K562 treated with DMSO at 1 percent for 4 hours (cell line): ENCODE measurements around the gene MAFF. TPM values are rescaled to one million over a fixed set of nuclear protein-coding genes. Genes with fewer than 3 reads are reported as not detected.

Experiments used
- total RNA-seq: library from RNA; unstranded; fragments of 300-600 nt; gene quantifications from 2 replicates; pipeline ENCODE4 v1.2.3, GENCODE V29; 2022; ENCODE audit not compliant: insufficient read depth

MAFF gene
- total RNA-seq, result 9.9 and 11.5 TPM in 2 replicates

DNA sequence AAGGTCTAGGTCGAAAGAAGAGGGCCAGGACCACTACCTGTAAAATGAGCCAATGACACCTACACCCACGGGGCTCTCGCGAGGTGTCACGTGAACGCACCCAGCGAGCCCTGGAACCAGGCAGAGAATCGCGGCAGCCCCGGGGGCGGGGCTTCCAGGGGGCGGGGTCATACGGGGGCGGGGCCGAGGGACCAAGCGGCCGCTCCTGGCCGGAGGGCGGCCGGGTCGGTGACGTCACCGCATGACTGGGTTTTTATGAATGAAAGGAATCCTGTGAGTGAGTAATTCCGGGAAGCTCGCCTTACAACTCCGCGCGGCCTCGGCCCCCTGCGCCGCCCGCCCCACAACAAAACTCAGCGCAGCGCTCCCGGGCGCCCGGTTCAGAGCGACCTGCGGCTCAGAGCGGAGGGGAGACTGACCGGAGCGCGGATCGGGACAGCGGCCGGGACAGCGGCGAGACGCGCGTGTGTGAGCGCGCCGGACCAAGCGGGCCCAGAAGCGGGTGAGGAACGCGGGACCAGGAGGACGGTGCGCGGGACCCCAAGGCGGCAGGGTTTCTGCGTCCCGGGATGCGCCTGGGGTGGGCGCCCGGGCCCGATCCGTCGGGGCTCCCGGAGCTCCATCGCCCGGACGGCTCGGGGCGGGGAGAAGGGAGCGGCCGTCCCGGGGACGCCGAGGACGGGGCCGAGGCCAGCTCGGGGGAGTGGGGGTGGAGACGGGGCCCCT is at the start of gene MAFF:
MAFF (plus strand) TSS at position 284 of the 726 bp plus-strand sequence. CDS start 11,860 bp downstream, outside the sequence.

DNA sequence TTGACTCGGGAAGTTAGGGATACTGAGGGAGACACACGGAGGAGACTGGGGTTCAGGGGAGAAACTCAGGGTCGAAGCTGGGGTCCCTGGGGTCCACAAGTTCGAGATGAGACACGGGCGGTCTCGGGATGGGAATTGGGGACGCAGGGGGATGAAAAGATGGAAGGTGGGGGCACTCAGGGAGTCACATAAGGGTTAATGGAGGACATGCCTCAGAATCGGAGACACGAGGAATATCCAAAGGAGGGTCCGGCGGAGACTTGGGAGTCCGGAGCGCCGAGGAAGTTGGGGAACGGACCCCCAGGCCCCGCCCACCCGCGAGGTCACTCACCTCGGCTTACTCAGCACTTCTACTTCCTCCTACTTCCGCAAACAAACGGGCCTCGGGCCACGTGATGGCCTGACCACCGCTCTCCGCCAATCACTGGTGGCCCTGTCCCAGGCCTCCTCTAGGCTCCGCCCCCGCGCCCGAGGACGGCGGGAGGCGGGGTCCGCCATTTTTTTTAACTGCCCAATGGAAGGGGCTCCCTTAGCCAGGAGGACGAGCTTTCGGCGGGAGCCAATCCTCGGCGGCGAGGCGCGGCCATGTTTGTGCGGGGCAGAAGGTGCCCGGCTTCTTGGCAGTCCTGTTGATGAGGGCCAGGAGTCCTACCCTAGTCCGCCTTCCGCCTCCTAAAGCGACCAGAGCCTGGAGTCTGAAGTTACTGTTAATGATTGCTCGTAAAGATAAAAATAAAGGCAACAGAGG is 20.2 kb upstream of the MAFF start, which contains the start of gene PLA2G6:
PLA2G6 (minus strand) TSS at position 378 of the 748 bp plus-strand sequence. CDS start 12,404 bp downstream, outside the sequence.

Other genes starting within 250 kb of the MAFF start
- gene C22orf23, start 248.4 kb upstream of the MAFF start, total RNA-seq, result not detected in 2 replicates
- 37.3 and 51.5 TPM in 2 replicates for gene POLR2F, start 248.3 kb upstream of the MAFF start, total RNA-seq
- gene SOX10, start 217.4 kb upstream of the MAFF start, total RNA-seq, result not detected in 2 replicates
- 4.2 and 11.8 TPM in 2 replicates for gene PICK1, start 144.6 kb upstream of the MAFF start, total RNA-seq
- gene SLC16A8, start 117.8 kb upstream of the MAFF start, total RNA-seq, result not detected in 2 replicates
- gene BAIAP2L2, start 91.3 kb upstream of the MAFF start, total RNA-seq, result not detected in 2 replicates
- 3.3 and 5.4 TPM in 2 replicates for gene PLA2G6, start 20.2 kb upstream of the MAFF start, total RNA-seq
- gene TMEM184B, start 71.0 kb downstream of the MAFF start, total RNA-seq, result 24.8 and 29.0 TPM in 2 replicates
- 53.5 and 62.2 TPM in 2 replicates for gene CSNK1E, start 115.4 kb downstream of the MAFF start, total RNA-seq